VCaP (cell line): ENCODE data around the gene ZFR.
"Not testable (repeated sequence)": the region's sequence is repeated elsewhere in the genome, so short reads cannot be mapped to it uniquely, and the experiment has no call there.

Source experiments
- H3K27ac ChIP-seq: fragments of 450-650 bp; 2 replicates; pipeline ENCODE4 v1.5.1; 2017
- CTCF ChIP-seq: fragments of 450-650 bp; conservative IDR thresholded peaks from 2 replicates; pipeline ENCODE4 v1.5.1; 2017; ENCODE audit warnings: mild to moderate bottlenecking, moderate library complexity

ZFR gene

GRCh38 chr5:32403760-32404159 lies 40.8 kb downstream of the ZFR start:
- no peak for TF ChIP-seq CTCF
- no peak overlapping the region for H3K27ac ChIP-seq

GRCh38 chr5:32400401-32400800 lies 44.1 kb downstream of the ZFR start:
- H3K27ac ChIP-seq = no peak overlapping the region
- no peak for TF ChIP-seq CTCF

GRCh38 chr5:32398754-32399153 lies 45.8 kb downstream of the ZFR start:
- H3K27ac ChIP-seq = not testable (repeated sequence)

GRCh38 chr5:32394981-32395380 lies 49.6 kb downstream of the ZFR start:
- TF ChIP-seq CTCF = no peak
- H3K27ac ChIP-seq = no peak overlapping the region

- H3K27ac ChIP-seq = no peak overlapping the region
Observed at GRCh38 chr5:32392039-32392438, 52.5 kb downstream of the ZFR start.

GRCh38 chr5:32390819-32391591 lies 53.5 kb downstream of the ZFR start:
- no peak for TF ChIP-seq CTCF
- H3K27ac ChIP-seq = no peak overlapping the region

More at GRCh38 chr5:32392039-32392438, 52.5 kb downstream of the ZFR start:
- TF ChIP-seq CTCF = no peak

GRCh38 chr5:32388432-32389129 lies 56.0 kb downstream of the ZFR start:
- H3K27ac ChIP-seq = no peak overlapping the region
- no peak for TF ChIP-seq CTCF

- no peak for TF ChIP-seq CTCF
- H3K27ac ChIP-seq = no peak overlapping the region
Observed at GRCh38 chr5:32387841-32388240, 56.7 kb downstream of the ZFR start.
